ENCODE data around the gene CIITA. TPM values are rescaled to one million over a fixed set of nuclear protein-coding genes. Genes with fewer than 3 reads are reported as not detected.

Gene CIITA
- total and polyA plus RNA-seq, 10 of the 15 experiments (the other 5 are each of a cell fraction or from before 2014, with no cell fraction given): 11.5 to 145 (median 49.7) TPM

DNA sequence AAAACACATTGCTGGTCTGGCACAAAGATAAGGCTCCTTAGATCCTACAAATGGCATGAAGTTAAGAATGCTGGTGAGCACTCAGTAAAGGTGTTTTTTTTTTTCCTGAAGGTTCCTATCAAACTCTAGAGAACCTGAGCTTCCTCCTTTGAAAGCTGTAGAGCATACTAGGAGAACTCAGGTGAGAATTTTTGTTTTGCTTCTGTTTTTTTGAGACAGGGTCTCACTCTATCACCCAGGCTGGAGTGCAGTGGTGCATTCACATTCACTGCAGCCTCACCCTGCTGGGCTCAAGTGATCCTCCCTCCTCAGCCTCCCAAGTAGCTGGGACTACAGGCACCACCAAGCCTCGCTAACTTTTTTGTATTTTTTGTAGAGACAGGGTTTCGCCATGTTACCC lies 21.0 kb upstream of the CIITA start (continued):
- TF ChIP-seq, protein P1, sequence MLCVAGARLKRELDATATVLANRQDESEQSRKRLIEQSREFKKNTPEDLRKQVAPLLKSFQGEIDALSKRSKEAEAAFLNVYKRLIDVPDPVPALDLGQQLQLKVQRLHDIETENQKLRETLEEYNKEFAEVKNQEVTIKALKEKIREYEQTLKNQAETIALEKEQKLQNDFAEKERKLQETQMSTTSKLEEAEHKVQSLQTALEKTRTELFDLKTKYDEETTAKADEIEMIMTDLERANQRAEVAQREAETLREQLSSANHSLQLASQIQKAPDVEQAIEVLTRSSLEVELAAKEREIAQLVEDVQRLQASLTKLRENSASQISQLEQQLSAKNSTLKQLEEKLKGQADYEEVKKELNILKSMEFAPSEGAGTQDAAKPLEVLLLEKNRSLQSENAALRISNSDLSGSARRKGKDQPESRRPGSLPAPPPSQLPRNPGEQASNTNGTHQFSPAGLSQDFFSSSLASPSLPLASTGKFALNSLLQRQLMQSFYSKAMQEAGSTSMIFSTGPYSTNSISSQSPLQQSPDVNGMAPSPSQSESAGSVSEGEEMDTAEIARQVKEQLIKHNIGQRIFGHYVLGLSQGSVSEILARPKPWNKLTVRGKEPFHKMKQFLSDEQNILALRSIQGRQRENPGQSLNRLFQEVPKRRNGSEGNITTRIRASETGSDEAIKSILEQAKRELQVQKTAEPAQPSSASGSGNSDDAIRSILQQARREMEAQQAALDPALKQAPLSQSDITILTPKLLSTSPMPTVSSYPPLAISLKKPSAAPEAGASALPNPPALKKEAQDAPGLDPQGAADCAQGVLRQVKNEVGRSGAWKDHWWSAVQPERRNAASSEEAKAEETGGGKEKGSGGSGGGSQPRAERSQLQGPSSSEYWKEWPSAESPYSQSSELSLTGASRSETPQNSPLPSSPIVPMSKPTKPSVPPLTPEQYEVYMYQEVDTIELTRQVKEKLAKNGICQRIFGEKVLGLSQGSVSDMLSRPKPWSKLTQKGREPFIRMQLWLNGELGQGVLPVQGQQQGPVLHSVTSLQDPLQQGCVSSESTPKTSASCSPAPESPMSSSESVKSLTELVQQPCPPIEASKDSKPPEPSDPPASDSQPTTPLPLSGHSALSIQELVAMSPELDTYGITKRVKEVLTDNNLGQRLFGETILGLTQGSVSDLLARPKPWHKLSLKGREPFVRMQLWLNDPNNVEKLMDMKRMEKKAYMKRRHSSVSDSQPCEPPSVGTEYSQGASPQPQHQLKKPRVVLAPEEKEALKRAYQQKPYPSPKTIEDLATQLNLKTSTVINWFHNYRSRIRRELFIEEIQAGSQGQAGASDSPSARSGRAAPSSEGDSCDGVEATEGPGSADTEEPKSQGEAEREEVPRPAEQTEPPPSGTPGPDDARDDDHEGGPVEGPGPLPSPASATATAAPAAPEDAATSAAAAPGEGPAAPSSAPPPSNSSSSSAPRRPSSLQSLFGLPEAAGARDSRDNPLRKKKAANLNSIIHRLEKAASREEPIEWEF (IDR thresholded peaks at IDR 0.05; ENCODE audit: insufficient replicate concordance, low read depth, low read length): no peak

DNA sequence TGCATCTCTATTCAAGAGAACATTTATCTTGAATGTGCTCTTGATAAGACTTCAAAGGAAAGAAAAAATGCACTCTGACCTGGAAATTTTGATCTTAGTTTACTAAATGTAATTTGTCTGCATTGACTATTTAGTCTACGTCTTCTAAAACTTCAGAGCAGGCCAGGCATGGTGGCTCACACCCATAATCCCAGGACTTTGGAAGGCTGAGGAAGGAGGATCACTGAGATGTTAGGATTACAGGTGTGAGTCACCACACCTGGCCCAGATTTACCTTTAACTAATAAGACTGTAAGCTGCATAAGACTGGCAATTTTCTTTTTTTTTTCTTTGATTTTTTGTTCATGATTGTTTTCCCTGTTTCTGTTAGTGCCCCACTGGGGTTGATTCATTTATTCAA lies 18.8 kb upstream of the CIITA start:
- no peak overlapping the region for H3K4me3 ChIP-seq
- WGBS (ENCODE audit: insufficient coverage, insufficient replicate concordance, low lambda C conversion rate, missing lambda C conversion rate): 36% methylated on average over 1 of the region's 1 CpG
- no peak overlapping the region for H3K9ac ChIP-seq (ENCODE audit: control insufficient read depth, insufficient read depth, low read length)
- intact Hi-C loops (cut with micrococcal nuclease; ENCODE audit: unreplicated experiment) (no loop called here), in situ Hi-C loops (cut with MboI) (no loop called here)
- DNase-seq (ENCODE audit: low read depth, low spot score): no peak
- ChIA-PET POLR2A (no interaction called here), CTCF (no interaction called here), RAD21 (ENCODE audit: unreplicated experiment) (no interaction called here), SMC1A (ENCODE audit: uncharacterized antibody, unreplicated experiment) (interaction anchor here (0.7 to 1.2 kb wide), 2 partner anchors 54 to 59 kb away, joined by 3 read pairs; no protein-coding TSS in a partner anchor)
- no peaks in the 10 kb centered on the region for H3K79me2 ChIP-seq (ENCODE audit: control insufficient read depth, insufficient read depth, low read length)
- FAIRE-seq: no peak
- no peak overlapping the region for H2AFZ ChIP-seq (ENCODE audit: control insufficient read depth, low read depth, low read length)
- BruUV-seq (replicated peaks): no TSS peak
- H3K36me3 ChIP-seq (ENCODE audit: control insufficient read depth in 2 of 2, insufficient read depth in 2 of 2, low read length in 1 of 2): no peaks in the 10 kb centered on the region
- H4K20me1 ChIP-seq (ENCODE audit: control insufficient read depth, insufficient read depth): no peaks in the 10 kb centered on the region
- TF ChIP-seq NR2C2 (IDR thresholded peaks at IDR 0.05; ENCODE audit: borderline replicate concordance, control insufficient read depth, insufficient read length, low read depth) (no peak), MXI1 (IDR thresholded peaks at IDR 0.05; ENCODE audit: low read depth, low read length) (no peak), MEF2A (IDR thresholded peaks at IDR 0.05; ENCODE audit: insufficient read depth, low read depth, low read length) (no peak), TBL1XR1 (IDR thresholded peaks at IDR 0.05; ENCODE audit: low read depth, low read length) (no peak), ESRRA (IDR thresholded peaks at IDR 0.05; ENCODE audit: low read length) (no peak), IKZF1 (conservative IDR thresholded peaks at IDR 0.05) (no peak), RELB (IDR thresholded peaks at IDR 0.05; ENCODE audit: low read depth) (no peak), MTA2 (IDR thresholded peaks at IDR 0.05; ENCODE audit: low read depth) (no peak), SPI1 (IDR thresholded peaks at IDR 0.05; ENCODE audit: borderline replicate concordance, insufficient read depth, low read depth, low read length) (no peak), RB1 (IDR thresholded peaks at IDR 0.05; ENCODE audit: borderline replicate concordance) (no peak), ZSCAN29 (IDR thresholded peaks at IDR 0.05) (no peak), PML (IDR thresholded peaks at IDR 0.05; ENCODE audit: low read length) (no peak), SMC3 (IDR thresholded peaks at IDR 0.05; ENCODE audit: borderline replicate concordance, low read length) (no peak)
- no peaks in the 10 kb centered on the region for H3K9me3 ChIP-seq (replicated peaks; ENCODE audit: control insufficient read depth, insufficient read depth, low read length)
- H3K4me2 ChIP-seq (ENCODE audit: control insufficient read depth, insufficient read depth): no peak overlapping the region
- H3K27me3 ChIP-seq (replicated peaks in 1 of 2; ENCODE audit: control insufficient read depth in 2 of 2, insufficient read depth in 2 of 2, low read length in 1 of 2): no peaks in the 10 kb centered on the region
- H3K4me1 ChIP-seq (ENCODE audit: control insufficient read depth, insufficient read depth, low read length): no peaks in the 10 kb centered on the region
- ATAC-seq: no peak
- H3K27ac ChIP-seq (ENCODE audit: control insufficient read depth, insufficient read depth): no peak overlapping the region
